Neural cell (in vitro differentiated cells): Measurements from ENCODE around the gene POLE2.
"Not testable (repeated sequence)": the region's sequence is repeated elsewhere in the genome, so short reads cannot be mapped to it uniquely, and the experiment has no call there.

Source experiments
- MXI1 ChIP-seq: fragments of 450-650 bp; conservative IDR thresholded peaks from 2 replicates; pipeline ENCODE4 v1.6.1; 2014; ENCODE audit warnings: antibody characterized with exemption, mild to moderate bottlenecking; ENCODE audit not compliant: poor library complexity, severe bottlenecking
- TF ChIP-seq, protein P1 (sequence below): fragments of 450-650 bp; IDR thresholded peaks from 2 replicates; pipeline ENCODE4 v1.5.1; 2014; ENCODE audit warnings: antibody characterized with exemption, mild to moderate bottlenecking, moderate library complexity; ENCODE audit not compliant: poor library complexity, severe bottlenecking

DNA sequence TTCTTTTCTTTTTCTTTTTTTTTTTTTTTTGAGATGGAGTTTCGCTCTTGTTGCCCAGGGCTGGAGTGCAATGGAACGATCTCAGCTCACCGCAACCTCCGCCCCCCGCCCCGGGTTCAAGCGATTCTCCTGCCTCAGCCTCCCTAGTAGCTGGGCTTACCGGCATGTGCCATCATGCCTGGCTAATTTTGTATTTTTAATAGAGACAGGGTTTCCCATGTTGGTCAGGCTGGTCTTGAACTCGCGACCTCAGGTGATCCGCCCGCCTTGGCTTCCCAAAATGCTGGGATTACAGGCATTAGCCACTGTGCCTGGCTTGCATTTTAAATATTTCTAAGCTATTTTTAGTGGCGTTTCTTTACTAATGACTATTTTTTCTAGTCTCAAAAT is 5.7 kb upstream of the POLE2 start:
- TF ChIP-seq, protein P1, sequence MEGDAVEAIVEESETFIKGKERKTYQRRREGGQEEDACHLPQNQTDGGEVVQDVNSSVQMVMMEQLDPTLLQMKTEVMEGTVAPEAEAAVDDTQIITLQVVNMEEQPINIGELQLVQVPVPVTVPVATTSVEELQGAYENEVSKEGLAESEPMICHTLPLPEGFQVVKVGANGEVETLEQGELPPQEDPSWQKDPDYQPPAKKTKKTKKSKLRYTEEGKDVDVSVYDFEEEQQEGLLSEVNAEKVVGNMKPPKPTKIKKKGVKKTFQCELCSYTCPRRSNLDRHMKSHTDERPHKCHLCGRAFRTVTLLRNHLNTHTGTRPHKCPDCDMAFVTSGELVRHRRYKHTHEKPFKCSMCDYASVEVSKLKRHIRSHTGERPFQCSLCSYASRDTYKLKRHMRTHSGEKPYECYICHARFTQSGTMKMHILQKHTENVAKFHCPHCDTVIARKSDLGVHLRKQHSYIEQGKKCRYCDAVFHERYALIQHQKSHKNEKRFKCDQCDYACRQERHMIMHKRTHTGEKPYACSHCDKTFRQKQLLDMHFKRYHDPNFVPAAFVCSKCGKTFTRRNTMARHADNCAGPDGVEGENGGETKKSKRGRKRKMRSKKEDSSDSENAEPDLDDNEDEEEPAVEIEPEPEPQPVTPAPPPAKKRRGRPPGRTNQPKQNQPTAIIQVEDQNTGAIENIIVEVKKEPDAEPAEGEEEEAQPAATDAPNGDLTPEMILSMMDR, result not testable (repeated sequence)
- TF ChIP-seq MXI1, result not testable (repeated sequence)
